HepG2 (cell line): Measurements from ENCODE around the gene PBX4. TPM values are rescaled to one million over a fixed set of nuclear protein-coding genes. Genes with fewer than 3 reads are reported as not detected.

Source experiments
- ATAC-seq: fragments of 200-7000 bp; cut with Tn5 transposase; 3 replicates; pipeline ENCODE4 v1.9.1; 2020; ENCODE audit warnings: mild to moderate bottlenecking, moderate library complexity
- BruUV-seq: library from RNA; stranded (reverse); fragments of 400-500 nt; replicated peaks from 2 replicates; lab custom pipeline; 2021; lab: Mats Ljungman, UMichigan
- CTCF ChIA-PET: fragments of 300-600 bp; formaldehyde crosslinking; extraction: SDS; loops from one replicate; lab custom pipeline; 2021; ENCODE audit warnings: low total read pairs, inconsistent platforms, low intra/inter-chr PET ratio; lab: Yijun Ruan, JAX
- POLR2A ChIA-PET: fragments of 350-600 bp; sonication (Branson Sonifier 250); formaldehyde crosslinking; loops from one replicate; lab custom pipeline; 2020; ENCODE audit warnings: antibody characterized with exemption, inconsistent platforms; lab: Yijun Ruan, JAX
- DNase-seq: peaks from one replicate; pipeline ENCODE4 v3.0.0-alpha.2; 2015; ENCODE audit warnings: low spot score
- FAIRE-seq: peaks from 3 replicates; lab custom pipeline; 2011; peaks lifted over from hg19 to GRCh38; lab: Jason Lieb, UNC
- H2AFZ ChIP-seq: one replicate; pipeline ENCODE4 v1.6.1; 2011; ENCODE audit warnings: low read length, inconsistent platforms
- H3K27ac ChIP-seq: fragments of 300-600 bp; 3 replicates; pipeline ENCODE4 v1.8.0; 2011; ENCODE audit warnings: mixed run types, mild to moderate bottlenecking, mixed read lengths, low read length, inconsistent platforms; ENCODE audit not compliant: insufficient read depth; ENCODE audit errors: extremely low read length
- H3K27me3 ChIP-seq, 2 experiments: fragments of 200-600 bp in 1 of 2; 2 replicates in 1 of 2; 3 replicates in 1 of 2; pipeline versions ENCODE4 v1.6.0 to v1.8.0; 2011; ENCODE audit warnings: low read length in 2 of 2, mild to moderate bottlenecking in 2 of 2, moderate library complexity in 2 of 2, inconsistent platforms in 1 of 2; ENCODE audit not compliant: insufficient read depth in 2 of 2, control insufficient read depth in 1 of 2
- H3K36me3 ChIP-seq, 2 experiments: fragments of 200-600 bp in 1 of 2; replicated peaks in 1 of 2; 2 replicates in 1 of 2; 3 replicates in 1 of 2; pipeline versions ENCODE4 v1.5.1 to v1.8.0; 2011; ENCODE audit warnings: low read length in 2 of 2, inconsistent platforms in 1 of 2; ENCODE audit not compliant: insufficient read depth in 2 of 2, control insufficient read depth in 1 of 2
- H3K4me1 ChIP-seq: 2 replicates; pipeline ENCODE4 v1.5.1; 2012; ENCODE audit warnings: low read length, inconsistent platforms; ENCODE audit not compliant: insufficient read depth
- H3K4me2 ChIP-seq: 2 replicates; pipeline ENCODE4 v1.6.0; 2011; ENCODE audit warnings: low read depth, low read length, inconsistent platforms
- H3K4me3 ChIP-seq, 3 experiments: fragments of 200-600 bp in 1 of 3; sonication (generic), shearing (Covaris generic) in 1 of 3; replicated peaks in 1 of 3; 2 replicates each; pipeline ENCODE4 v1.5.1; 2011 to 2016; ENCODE audit warnings: low read length in 3 of 3, inconsistent platforms in 2 of 3, low read depth in 2 of 3, mild to moderate bottlenecking in 2 of 3, control low read depth in 1 of 3, mixed read lengths in 1 of 3; ENCODE audit not compliant: insufficient read depth in 1 of 3
- H3K79me2 ChIP-seq: one replicate; pipeline ENCODE4 v1.6.1; 2011; ENCODE audit warnings: low read length, inconsistent platforms; ENCODE audit not compliant: insufficient read depth
- H3K9ac ChIP-seq: 2 replicates; pipeline ENCODE4 v1.6.0; 2011; ENCODE audit warnings: mild to moderate bottlenecking, low read depth, low read length, inconsistent platforms; ENCODE audit not compliant: insufficient read depth
- H3K9me3 ChIP-seq: 2 replicates; pipeline ENCODE4 v1.5.1; 2012; ENCODE audit warnings: mild to moderate bottlenecking, low read length
- H4K20me1 ChIP-seq: 2 replicates; pipeline ENCODE4 v1.6.0; 2011; ENCODE audit warnings: inconsistent platforms, mild to moderate bottlenecking, low read length, moderate library complexity; ENCODE audit not compliant: insufficient read depth
- CENPT ChIP-seq: sonication (generic); formaldehyde crosslinking; IDR thresholded peaks from 2 replicates; pipeline ENCODE4 v1.8.0; 2022; ENCODE audit warnings: low read depth, mild to moderate bottlenecking, moderate library complexity, missing genetic modification reagents
- NRL ChIP-seq: sonication (generic); formaldehyde crosslinking; IDR thresholded peaks from 2 replicates; pipeline ENCODE4 v1.5.0; 2020; ENCODE audit warnings: missing genetic modification reagents, mild to moderate bottlenecking, moderate library complexity, borderline replicate concordance
- WGBS: methylation state at CpG from one replicate; pipeline ENCODE4 v1.1.6; 2017; ENCODE audit warnings: low lambda C conversion rate; 5-methylcytosine and 5-hydroxymethylcytosine counted together
- in situ Hi-C: cut with HindIII; loops from 2 replicates; pipeline ENCODE4 v1.10.0; 2017; ENCODE audit warnings: low pct_unique_long_range_greater_than_20kb; ENCODE audit not compliant: extremely low pct_ligation_motif_present
- intact Hi-C: fragments of 100-400 bp; cut with micrococcal nuclease; formaldehyde crosslinking; loops from one replicate; pipeline ENCODE4 v1.10.0; 2022; ENCODE audit not compliant: unreplicated experiment
- polyA plus RNA-seq, 8 experiments: library from polyadenylated mRNA; depleted of rRNA in 3 of 8; stranded (reverse) in 7 of 8; unstranded in 1 of 8; fragments of >200 nt; fragmentation: Illumina TruSeq in 4 of 8; extraction: Trizol in 4 of 8; gene quantifications; 2 replicates each; pipeline versions ENCODE4 v1.2.1 to v1.2.3, GENCODE V29; 2011 to 2016; ENCODE audit warnings: low read depth in 4 of 8, missing spikeins in 1 of 8, mixed read lengths in 1 of 8; ENCODE audit not compliant: insufficient read depth in 1 of 8
- total RNA-seq, 5 experiments: library from RNA; depleted of rRNA; stranded (reverse); fragments of >200 nt; fragmentation: Illumina TruSeq; extraction: Trizol; gene quantifications; 2 replicates each; pipeline ENCODE4 v1.2.3, GENCODE V29; 2016; ENCODE audit warnings: low read depth in 1 of 5
- TF ChIP-seq, protein P1 (sequence below): sonication (generic); formaldehyde crosslinking; IDR thresholded peaks from 2 replicates; pipeline ENCODE4 v1.4.0; 2020; ENCODE audit warnings: mild to moderate bottlenecking, low read depth, missing genetic modification reagents

Gene PBX4
- total and polyA plus RNA-seq, 2 of the 13 experiments (the other 11 are each of a cell fraction or from before 2014, with no cell fraction given), result not detected

DNA sequence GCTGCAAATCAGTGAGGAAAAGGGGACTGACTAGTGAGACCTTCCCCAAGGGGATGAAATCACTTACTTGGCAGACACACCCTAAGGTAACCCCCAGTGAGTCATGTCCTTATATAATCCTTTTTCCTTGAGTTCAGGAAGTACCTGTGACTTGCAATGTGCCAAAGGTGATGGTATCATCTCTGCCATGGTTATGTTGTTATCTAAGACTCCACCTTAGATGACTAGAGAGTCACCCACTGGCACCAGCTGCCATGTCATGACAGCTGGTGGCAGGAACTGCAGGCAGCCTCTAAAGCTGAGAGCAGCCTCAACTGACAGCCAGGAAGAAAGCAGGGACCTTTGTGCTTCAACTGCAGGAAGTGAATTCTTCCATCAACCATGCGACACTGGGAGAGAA is 12.5 kb downstream of the PBX4 start:
- DNase-seq (no peak), FAIRE-seq (no peak), ATAC-seq (peak; percentile 30; the same call in 2 of the 3 replicates)
- POLR2A ChIA-PET, result interaction anchor here (1.0 kb wide), 1 partner anchor 34 kb away, joined by 6 read pairs; no protein-coding TSS in a partner anchor
- Histone ChIP-seq H3K27me3 (peaks cover 0 to 4% of the 10 kb centered on the region in 2 experiments; a peak in 1 of 5 replicates), H2AFZ (no peak overlapping the region), H3K9me3 (no peaks in the 10 kb centered on the region), H3K27ac (no peak overlapping the region), H3K4me1 (peaks cover 6% of the 10 kb centered on the region), H3K36me3 (no peaks in the 10 kb centered on the region), H3K4me2 (no peak overlapping the region), H3K79me2 (no peaks in the 10 kb centered on the region), H3K4me3 (no peak overlapping the region), H3K9ac (no peak overlapping the region), H4K20me1 (no peaks in the 10 kb centered on the region)
- intact Hi-C loops (no loop called here), in situ Hi-C loops (no loop called here)
- BruUV-seq, result no TSS peak
- CTCF ChIA-PET, result no interaction called here
- WGBS, result no CpG with 5 or more reads among the region's 1 CpG
- TF ChIP-seq NRL (CRISPR knock-in tag), result no peak
- TF ChIP-seq CENPT (CRISPR knock-in tag), result no peak
- TF ChIP-seq, all 625 proteins: peak for 0

- CTCF ChIA-PET, result no interaction called here
- intact Hi-C loops, result no loop called here
- POLR2A ChIA-PET, result interaction anchor here (1.6 kb wide), 1 partner anchor 61 kb away, joined by 3 read pairs; no protein-coding TSS in a partner anchor
- Histone ChIP-seq H3K36me3 (no peaks in the 10 kb centered on the region), H3K27ac (no peak overlapping the region), H4K20me1 (no peaks in the 10 kb centered on the region), H3K4me2 (no peak overlapping the region), H3K9me3 (no peaks in the 10 kb centered on the region), H3K4me3 (no peak overlapping the region), H3K79me2 (no peaks in the 10 kb centered on the region), H3K4me1 (peaks cover 16% of the 10 kb centered on the region), H3K9ac (no peak overlapping the region), H3K27me3 (no peaks in the 10 kb centered on the region), H2AFZ (no peak overlapping the region)
- no peak for DNase-seq
- BruUV-seq, result no TSS peak
- ATAC-seq, result no peak
- WGBS, result 2% methylated on average over 3 of the region's 3 CpGs
- in situ Hi-C loops, result no loop called here
- FAIRE-seq, result no peak
- TF ChIP-seq, protein P1, sequence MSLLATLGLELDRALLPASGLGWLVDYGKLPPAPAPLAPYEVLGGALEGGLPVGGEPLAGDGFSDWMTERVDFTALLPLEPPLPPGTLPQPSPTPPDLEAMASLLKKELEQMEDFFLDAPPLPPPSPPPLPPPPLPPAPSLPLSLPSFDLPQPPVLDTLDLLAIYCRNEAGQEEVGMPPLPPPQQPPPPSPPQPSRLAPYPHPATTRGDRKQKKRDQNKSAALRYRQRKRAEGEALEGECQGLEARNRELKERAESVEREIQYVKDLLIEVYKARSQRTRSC (CRISPR knock-in tag), result no peak
Measured at GRCh38 chr19:19602713-19603324, 15.7 kb downstream of the PBX4 start.
